Measurements from ENCODE around the gene GPA33.

The GPA33 gene

GRCh38 chr1:167116174-167116573 is 26.0 kb upstream of the GPA33 start:
- DNase-seq, result no peak

- no peak for DNase-seq
Observed at GRCh38 chr1:167115655-167116054, 25.5 kb upstream of the GPA33 start.

GRCh38 chr1:167114725-167115124 is 24.5 kb upstream of the GPA33 start:
- no peak for DNase-seq

GRCh38 chr1:167111868-167112709 is 21.9 kb upstream of the GPA33 start:
- no peak for DNase-seq

DNA sequence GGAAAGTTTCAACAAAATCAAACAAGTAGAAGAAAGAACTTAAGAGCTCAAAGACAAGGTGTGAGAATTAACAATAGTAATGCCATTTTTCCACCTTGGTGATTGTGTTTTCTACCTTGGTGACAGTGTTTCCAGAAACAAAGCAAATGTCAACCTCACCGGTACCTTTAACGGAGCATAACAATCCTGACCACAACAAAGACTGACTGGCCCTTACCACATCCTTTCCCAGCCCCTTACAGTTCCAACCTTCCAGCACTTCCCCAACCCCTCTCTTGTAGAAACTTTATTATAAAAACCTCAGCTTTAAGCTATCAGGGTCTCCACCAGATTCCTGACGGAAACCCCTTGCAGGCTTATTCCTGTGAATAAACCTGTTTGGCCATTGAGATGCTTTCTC is 20.4 kb upstream of the GPA33 start:
- DNase-seq, result no peak

DNA sequence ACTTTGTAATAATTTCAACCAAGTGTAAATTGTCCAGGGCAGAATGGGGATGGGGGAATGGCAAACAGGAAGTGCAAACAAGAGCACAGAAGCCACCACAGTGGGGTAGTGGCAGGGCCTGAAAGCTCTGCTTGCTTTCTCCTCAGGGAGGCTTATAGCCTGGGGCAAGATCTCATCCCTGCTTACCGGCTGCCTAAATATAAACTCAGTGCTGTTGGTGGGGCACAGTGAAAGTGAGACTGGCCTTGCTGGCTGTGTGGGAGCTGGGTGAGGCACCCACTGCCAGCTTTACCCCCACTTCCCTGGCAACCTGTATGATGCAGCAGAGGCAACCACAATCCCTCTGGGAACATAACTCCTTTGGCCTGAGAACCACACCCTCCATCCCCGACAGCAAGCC is 18.9 kb upstream of the GPA33 start:
- peak; percentile 97 for DNase-seq

GRCh38 chr1:167107456-167107855 is 17.3 kb upstream of the GPA33 start:
- DNase-seq, result no peak

GRCh38 chr1:167106119-167106461 is 15.9 kb upstream of the GPA33 start:
- peak; percentile 84 for DNase-seq

DNA sequence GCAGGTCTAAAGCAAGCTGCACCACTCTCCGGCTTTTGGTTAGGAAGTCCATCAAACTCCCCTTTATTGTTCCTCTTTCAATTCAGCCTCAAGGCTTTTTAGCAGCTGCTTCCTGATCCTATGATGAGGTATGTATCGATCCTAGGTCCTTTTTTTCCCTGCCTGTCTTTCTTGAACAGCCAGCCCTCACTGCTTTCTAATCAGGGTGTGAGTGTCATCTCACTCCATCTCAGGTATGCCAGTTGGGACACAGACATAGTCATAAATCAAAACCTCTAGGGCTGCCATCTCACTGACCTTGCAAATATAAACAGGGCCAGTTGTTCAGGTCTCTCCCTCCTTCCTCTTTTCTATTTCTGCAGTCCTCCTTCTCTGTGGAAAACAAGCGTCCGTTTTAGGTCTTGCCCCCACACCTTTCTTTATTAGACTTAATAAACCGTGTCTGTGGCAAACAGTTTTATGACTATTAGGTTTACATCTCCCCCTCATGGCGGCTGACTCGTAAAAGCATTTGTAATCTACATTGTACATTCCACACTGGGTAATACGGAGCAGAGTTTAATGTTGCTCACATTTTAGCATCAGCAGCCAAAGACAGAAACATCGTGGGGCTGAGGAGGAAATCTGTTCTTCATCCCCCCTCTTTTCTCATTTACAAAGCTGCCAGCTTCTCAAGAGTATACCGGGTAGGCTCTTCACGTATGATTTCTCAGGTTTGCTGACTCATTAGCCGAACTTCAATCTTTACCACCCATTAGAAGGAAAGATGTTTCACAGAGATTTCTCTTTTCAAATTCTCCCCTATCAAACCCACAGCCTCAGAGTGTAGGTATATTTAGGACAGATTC is 15.3 kb upstream of the GPA33 start:
- peak; percentile 96 for DNase-seq

GRCh38 chr1:167104256-167104633 is 14.1 kb upstream of the GPA33 start:
- no peak for DNase-seq

DNA sequence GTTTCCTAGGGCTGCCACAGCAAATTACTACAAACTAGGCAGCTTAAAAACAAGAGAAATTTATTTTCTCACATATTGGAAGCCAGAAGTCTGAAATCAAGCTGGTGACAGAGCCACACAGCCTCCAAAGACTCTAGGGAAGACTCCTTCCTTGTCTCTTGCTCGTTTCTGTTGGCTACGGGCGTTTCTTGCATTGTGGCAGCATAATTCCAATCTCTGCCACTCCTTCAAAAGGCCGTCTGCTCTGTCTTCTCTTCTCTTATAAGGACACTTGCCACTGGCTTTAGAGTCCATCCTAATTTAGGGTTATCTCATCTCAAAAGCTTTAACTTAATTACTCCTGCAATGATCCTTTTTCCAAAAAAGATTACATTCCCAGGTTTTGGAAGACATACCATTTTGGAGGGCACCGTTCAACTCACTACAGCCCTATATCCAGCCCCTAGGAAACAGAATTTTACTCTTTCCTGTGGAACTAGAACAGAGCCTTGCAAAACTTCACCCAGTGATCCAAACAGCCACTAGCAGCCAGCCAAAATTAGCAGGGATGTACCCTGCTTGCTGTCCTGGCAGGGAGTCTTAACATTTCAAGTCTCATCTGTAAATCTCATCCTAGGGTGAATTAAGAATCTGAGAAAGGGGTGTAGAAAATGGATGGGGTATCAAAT is 12.9 kb upstream of the GPA33 start:
- no peak for DNase-seq

- no peak for DNase-seq
Observed at GRCh38 chr1:167101754-167102153, 11.6 kb upstream of the GPA33 start.

DNA sequence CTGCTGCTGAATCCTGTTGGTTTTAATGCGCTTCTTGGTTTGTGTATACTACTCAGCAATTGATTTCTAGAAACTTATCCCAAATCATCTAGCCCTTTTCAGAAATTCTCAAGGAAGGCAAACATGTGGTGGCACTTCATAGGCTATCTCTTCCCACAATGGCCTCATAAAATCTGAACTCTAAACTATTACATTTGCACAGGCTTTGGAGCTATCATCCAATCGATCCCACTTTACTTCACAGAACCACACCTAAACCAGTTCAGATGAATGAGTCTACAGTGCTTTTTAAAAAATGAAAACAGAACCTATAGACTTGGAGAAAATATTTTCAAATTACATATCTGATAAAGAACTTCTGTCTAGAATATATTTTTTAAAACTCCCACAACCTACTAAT is 10.6 kb upstream of the GPA33 start:
- no peak for DNase-seq

GRCh38 chr1:167099851-167100250 is 9.7 kb upstream of the GPA33 start:
- DNase-seq, result no peak

- DNase-seq, result peak; percentile 53
Observed at GRCh38 chr1:167095368-167095767, 5.2 kb upstream of the GPA33 start.

GRCh38 chr1:167094690-167095089 is 4.5 kb upstream of the GPA33 start:
- DNase-seq, result peak; percentile 37

DNA sequence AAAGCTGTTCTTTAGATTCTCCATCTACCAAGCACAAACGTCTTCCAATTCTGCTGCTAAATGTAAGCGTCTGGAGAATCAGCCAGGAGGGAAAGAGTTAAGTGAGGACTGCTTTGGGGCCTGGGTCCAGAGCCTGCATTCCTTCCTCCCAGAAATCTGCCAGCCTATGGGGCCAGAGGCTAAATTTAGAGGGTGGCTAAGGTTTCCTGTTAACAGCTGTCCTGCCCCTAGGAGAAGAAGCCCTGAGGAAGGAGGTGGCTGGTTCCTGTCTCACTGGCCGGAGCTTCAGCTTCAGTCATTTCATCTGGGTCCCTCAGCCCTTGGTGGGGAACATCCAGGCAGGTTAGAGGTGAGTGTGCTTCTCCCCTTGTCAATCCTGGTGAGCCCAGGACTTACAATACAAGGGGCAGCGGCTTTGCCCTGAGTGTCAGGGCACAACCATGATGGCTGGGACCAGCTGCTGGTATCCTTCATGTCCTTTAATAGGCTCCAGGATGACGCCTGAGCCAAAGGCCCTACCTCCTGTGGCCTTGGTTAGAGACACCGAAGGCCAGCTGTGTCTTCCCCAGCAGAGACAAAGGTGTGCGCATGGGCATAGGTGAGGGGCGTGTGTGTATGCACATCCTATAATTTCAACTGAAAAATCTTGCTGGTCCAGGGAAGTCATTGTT is 3.8 kb upstream of the GPA33 start, which contains the start of gene STYXL2:
STYXL2 (plus strand) TSS at position 230 of the 671 bp plus-strand sequence. CDS start 775 bp downstream, outside the sequence.
- DNase-seq, result no peak

GRCh38 chr1:167092653-167093052 is 2.5 kb upstream of the GPA33 start:
- no peak for DNase-seq

GRCh38 chr1:167089939-167090313 is 251 bp downstream of the GPA33 start:
- DNase-seq, result no peak

DNA sequence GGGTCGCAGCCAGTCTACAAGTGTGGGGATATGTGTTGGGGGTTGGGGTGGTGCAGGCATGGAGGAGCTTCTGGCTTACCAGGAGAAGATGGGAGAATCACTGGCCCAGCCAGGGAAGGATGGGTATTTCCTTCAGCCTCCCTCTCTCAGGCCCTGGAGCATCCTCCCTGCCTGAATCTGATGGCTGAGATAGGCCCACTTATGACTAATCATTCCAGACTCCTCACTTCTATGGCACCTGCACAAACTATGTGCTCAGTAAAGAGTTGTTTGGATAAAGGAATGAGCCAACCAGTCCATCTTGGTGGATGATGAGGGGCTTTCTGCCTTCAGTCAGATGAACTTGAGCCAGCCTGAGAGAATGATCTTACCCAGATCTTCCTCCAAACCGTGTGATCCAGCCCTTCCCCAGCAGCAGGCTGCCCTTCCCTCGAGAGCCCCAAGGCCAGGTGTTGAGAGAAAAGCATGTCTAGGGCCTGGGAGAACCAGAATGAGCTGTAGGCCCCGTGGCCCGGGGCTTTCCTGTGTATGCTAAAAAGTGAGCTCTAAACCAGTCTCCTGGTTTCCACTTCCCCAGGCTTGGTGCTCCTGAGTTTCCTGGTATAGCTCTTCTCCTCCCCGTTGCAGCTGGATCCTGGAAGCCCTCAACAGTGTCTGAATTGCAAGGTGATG is 1.3 kb downstream of the GPA33 start:
- DNase-seq, result no peak

GRCh38 chr1:167086768-167087167 is 3.4 kb downstream of the GPA33 start:
- DNase-seq, result no peak

DNA sequence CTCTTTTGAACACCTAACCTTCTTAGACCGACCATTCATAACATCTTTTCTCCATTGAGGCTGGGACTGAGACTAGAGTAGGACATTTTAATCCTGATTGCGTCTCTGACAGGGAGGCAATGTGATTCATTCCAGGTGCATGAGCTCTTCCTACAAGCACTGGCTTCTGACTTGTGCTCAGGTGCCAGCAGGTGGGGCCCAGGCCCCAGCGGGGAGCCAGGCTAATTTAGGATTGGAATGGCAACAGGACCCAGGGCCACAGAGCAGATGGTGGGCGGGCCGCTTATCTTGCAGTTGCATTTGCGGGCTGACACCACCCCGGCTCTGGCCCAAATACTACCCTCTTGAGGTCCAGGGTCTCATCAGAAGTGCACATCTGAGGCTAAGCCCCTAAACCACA is 4.1 kb downstream of the GPA33 start:
- peak; percentile 89 for DNase-seq
